NCI-H446 (cell line): ENCODE measurements around the gene ANHX.
"Not testable (repeated sequence)": the region's sequence is repeated elsewhere in the genome, so short reads cannot be mapped to it uniquely, and the experiment has no call there.

Source experiments
- DNase-seq, 2 experiments: peaks; one replicate each; lab custom pipeline; 2025; lab: John Stamatoyannopoulos, UW

ANHX gene

DNA sequence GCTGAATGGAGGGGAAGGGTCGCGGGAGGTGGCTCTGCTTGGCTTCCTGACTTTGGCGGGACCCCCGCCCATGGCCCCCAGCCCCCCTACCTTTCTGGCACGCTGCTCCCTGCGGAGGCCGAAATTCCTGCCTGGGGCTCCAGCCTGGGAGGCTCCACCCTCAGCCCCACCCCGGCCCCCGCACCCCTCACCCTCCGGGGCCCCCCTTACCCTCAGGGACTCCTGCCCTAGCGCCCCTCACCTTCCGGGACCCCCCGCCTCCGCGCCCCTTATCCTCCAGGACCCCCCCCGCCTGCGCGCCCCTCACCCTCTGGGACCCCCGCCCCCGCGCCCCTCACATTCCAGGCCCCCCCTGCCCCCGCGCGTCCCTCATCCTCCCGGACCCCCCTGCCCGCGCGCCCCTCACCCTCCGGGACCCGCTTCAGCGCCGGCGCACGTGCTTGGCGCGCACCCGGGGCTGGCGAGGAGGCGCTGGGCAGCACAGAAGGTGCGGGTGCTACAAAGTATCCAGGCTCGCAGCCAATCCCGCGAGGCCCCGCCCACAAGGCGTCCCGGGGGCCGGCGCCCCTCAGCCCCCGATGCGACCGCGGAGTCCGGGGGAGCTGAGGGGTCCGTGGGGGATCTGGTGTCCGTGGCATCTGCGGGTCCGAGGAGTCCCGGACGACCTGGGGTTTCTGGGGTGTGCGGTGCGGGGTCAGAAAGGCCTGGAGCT, at the start of gene ANHX:
ANHX (minus strand) TSS at position 477 of the 712 bp plus-strand sequence. CDS start 1,521 bp downstream, outside the sequence.
- DNase-seq: no peak

DNA sequence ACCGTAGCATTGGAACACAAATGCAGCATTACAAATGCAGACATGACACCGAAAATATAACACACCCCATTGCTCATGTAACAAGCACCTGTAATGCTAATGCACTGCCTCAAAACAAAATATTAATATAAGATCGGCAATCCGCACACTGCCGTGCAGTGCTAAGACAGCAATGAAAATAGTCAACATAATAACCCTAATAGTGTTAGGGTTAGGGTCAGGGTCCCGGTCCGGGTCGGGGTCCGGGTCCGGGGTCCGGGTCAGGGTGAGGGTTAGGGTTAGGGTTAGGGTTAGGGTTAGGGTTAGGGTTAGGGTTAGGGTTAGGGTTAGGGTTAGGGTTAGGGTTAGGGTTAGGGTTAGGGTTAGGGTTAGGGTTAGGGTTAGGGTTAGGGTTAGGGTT, 29.0 kb upstream of the ANHX start:
- not testable (repeated sequence) for DNase-seq

DNA sequence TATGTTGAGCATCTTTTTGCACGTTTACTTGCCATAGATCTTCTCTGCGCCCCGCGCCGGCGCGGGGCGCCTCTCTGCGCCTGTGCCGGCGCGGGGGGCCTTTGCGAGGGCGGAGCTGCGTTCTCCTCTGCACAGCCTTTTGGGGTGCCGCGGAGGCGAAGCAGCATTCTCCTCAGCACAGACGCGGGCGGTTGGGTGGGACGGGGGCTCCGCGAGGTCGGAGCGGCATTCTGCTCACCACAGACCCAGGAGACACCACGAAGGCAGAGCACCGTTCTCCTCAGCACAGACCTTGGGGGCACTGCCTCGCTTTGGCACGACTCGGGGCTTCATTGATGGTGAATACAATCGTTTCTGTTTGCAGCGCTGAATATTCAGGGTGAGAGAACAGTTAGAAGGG, 28.5 kb upstream of the ANHX start:
- no peak for DNase-seq

DNA sequence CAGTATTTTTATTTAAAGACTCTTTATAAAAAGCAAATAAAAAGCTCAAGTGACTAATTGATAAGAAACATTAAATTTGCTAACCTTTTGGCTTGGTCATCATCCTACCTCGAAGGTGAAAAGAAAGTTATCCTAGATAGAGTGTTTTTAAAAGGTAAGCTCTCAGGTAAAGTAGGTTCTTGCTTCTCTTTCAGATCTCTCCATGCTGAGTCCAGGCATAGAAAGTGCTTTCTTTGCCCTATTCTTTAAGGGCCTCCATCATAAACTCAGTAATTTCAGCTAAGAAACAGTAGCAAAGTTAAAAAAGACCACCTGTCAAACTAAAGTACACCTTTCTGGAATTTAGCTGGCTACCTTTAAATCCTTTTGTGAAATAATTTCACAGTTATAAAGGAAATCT, 20.6 kb upstream of the ANHX start:
- no peak for DNase-seq

DNA sequence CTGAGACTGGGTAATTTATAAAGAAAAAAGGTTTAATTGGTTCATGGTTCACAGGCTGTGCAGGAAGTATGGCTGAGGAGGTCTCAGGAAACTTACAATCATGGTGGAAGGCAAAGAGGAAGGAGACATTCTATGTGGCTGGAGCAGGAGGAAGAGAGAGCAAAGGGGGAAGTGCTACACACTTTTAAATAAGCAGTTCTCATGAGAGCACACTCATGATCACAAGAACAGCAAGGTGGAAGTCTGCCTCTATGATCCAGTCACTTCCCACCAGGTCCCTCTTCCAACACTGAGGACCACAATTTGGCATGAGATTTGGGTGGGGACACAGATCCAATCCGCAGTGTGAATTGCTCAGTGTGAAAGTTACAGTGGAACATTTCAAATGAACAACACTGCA, 20.2 kb upstream of the ANHX start:
- DNase-seq: not testable (repeated sequence)

DNA sequence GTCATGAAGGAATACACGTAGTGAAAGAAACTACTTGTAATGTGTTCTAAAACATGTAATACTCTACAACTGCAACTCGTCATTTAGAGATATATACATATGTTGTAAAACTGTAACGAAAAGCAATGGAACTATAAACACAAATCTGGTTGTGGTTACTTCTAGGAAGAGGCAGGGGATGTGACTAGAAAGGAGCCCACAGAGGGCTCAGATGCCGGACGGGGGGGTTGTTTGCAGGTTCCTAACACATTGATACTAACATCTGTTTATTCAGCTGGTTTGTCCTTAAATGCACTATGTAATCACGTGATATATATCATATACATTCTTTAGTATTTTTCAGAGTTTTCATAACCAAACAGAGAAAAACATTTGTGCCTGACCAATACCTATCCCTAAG, 16.1 kb upstream of the ANHX start:
- DNase-seq: no peak

DNA sequence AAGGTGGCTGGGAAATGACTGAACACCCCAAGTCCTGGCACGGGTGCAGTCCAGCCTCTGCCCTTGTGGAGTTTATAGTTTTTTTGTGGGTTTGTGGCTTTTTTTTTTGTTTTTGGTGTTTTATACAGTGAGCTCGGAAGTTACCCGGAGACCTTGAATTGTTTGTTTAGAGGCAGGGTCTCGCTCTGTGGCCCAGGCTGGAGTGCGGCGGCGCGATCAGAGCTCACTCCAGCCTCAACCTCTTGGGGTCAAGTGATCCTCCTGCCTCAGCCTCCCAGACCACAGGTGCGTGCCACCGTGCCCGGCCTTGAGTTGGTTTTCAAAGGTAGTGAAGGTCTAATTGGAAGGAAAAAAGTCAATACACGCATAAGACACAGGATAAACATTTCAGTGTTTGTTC, 879 bp upstream of the ANHX start:
- DNase-seq: no peak

DNA sequence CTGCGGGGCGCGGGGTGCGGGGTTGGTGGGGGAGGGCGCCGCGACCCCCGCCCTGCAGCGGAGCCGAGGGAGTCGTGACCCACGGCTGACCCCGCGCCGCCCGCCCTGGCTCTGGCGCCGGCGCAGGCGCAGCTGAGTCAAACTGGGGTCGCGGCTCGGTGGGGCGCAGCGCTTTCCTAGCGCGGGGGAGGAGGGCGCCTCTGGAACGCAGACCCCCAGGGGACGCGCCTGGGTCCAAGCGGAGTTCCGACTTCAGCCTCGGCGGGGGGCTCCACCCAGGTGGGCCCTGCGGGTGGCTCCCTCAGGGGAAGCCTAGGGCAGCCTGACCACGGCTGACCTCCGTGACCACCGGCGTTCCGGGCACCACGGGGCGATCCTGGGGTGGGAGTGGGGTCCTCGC, 467 bp upstream of the ANHX start:
- DNase-seq: no peak

DNA sequence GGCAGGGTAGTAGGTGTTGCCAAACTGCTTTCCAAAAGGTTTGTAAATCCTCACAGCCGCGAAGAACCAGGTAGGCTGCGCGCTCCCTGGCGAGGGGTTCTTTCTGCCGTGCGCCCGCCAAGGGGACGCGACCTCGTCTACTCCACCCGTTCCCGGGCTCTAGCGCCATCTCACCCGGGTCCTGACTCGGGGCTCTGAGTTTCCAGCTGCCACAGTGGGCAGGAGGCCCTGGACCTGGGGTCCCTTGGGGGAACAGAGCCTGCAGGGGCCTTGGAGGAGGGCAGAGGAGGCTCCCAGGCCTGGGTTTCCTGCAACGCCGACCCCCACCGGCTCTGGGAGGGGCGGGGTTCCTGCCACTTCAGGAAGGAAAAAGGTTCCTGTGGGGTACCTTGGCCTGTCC, 706 bp downstream of the ANHX start:
- no peak for DNase-seq

DNA sequence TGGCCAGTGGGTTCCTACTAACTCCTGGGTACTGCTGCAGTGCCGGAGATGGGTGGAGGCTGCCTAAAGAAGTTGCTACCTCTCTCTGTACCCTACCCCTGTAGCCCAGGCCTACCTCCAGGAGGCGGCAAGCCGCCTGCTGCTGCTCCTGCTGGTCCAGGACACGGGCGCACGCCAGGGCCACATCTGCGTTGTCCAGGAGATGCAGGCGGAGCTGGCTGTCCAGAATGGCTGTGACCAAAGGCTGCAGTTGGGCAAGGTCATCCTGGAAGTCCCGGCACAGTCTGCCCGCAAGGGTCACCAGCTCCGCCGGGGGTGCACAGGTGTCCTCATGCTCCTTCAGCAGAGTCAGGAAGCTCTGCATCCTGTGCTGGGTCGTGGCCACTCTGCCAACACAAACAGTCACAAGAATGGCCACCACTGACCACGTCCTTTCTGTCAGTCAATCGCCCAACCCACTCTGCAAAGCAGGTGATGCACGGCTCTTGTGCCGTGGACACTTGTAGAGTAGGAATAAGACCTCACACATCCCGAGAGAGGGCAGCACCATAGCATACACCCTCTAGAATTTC, 1.6 kb downstream of the ANHX start:
- DNase-seq: no peak

DNA sequence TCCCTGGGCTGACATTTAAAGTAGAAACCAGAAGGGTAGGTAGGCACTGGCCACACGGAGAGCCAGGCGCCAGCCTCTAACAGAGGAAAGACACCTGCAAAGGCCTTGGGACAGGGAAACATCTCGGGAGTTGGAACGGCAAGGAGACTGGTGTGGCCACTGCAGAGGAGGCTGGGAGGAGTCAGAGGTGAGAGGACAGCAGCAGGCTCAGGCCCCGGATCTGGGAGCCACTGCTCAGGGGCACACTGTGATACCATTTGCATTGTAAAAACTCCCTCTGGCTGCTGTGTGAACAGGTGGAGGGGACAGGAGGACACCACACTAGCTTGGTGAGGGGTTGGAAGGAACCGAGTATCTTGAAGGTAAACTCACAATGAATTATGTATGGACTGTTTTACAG, 2.7 kb downstream of the ANHX start:
- DNase-seq: no peak

DNA sequence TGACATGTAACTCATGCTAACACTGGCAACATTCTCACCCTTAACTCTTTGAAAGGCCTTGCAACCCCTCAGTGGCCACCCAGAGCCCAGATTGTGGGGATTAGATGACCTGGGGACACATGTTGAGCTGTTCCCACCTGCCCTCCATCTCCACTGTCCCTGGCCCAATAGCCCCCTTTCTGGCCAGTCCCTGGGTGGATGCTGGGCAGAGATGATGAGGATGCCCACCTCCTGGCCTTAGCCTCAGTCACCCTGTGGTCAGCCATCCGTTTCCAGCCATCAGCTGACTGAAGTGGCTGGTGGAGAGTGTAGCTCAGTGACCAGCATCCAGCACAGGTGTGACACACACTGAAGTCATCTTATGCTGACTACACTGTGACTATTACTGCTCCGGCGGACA, 4.7 kb downstream of the ANHX start:
- DNase-seq: no peak

DNA sequence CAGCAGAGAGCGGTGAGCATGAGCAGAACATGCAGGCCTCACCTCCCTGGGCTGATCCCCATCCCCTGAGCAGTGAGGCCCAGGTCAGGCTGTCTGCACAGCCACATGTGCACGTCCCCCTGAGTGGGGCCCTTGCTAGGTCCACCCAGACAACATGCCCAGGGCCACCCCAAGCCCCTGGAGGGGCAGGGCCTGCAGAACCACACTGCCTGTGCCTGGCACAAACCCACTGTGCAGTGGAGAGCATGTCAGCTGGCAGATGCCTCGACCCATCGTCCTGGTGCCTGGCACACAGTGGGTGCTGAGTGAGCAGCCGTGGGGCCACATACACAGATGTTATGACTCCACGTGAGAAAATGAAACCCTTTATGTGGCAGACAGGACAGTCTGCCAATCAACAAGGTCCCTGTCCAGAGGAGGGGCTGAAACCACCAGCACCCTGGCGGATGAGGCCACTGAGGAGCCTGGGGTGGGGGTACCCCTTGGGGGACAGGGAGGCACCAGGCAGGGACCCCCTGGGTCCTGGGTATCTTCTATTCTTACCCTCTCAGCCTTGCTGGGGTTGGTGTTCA, 8.3 kb downstream of the ANHX start:
- DNase-seq: no peak

DNA sequence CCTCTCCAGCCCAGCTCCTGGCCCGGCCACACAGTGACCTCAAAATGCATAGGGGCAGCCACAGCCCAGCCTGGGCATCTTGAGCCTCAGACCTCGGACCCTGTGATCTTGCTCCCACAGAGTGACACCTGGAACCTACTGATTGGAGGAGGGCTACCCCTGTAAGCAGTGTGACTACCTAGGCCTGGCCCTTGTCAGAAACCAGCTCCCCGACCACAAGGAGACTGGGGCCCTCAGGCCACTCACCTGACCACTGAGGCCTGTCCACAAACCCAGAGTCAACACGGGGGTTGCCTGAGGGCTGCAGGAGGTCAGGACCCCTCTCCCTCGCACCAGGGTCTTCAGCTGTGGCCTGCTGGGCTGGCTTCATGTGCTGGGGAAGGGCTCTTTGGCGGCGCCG, 9.0 kb downstream of the ANHX start:
- DNase-seq: no peak

DNA sequence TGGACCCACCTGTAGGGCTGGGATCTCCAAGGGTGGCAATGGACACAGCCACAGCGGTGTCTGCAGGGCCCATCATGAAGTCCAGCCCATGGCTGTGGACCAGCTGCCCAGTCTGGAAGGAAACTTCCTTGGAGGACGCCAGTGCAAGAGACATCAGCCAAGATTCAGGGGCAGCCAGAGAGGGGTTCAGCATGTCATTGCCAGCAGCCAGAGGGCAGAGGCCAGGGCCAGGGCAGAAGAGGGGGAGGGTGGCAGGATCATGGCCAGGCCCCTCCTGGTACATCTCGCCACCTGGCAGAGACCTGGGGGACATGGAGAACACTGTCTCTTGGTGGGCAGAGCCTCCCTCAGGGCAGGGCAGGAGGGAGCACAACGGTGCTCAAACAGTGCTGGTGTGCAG, 10.2 kb downstream of the ANHX start:
- DNase-seq: no peak

DNA sequence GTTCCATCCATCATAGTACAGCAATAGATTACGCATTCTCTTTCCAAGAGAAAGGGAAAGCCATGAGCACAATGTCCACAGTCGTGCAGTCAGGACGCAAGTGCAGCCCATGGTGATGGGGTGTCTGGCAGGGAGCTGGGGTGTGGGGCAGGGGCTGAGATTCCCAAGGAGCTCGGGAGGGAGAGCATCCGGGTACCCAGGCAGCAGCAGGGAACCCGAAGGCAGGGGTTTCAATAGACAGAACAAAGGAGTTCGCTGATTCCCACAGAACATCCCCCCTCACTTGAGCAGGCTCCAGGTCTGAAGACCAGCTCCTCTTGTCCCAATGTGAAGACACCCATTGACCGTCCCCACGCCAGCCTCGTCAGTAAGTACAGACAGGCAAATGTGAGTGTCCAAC, 13.5 kb downstream of the ANHX start:
- DNase-seq: no peak

DNA sequence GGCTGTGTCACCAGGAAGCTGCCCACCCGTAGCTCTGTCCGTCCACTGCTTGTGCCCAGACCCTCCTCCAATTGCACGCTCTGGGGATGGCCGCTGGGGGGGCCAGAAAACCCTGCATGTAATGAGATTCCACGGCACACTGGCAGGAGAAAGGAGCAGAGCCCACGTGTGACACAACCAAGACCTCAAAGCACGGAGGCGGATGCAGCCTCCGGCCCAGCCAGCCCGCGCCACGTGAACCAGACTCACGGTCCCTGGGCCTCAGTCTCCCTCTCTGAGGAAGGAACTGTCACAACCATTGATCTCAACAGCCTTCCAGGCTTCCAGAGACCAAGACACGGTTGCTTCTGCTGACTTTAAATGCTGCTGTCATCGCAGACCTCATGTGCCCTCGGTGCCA, 14.4 kb downstream of the ANHX start:
- no peak for DNase-seq

DNA sequence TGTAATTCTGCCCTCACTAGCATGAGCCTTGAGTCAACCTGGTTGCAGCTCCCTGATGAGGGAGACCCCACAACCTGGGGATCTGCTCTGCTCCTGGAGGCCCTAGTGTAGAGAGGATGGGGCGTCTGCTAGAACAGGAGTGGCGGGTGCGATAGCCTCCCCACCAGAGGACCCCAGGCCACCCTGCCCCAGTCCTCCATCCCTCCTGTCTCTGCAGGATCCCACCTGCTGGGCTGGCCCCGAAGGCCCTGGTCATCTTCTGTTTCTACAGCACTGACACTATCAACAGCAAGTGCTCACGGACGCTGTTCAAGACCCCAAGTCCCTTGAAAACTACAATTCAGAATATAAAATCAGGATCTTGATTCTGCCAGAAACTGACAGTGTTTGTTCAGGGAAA, 15.2 kb downstream of the ANHX start:
- no peak for DNase-seq

DNA sequence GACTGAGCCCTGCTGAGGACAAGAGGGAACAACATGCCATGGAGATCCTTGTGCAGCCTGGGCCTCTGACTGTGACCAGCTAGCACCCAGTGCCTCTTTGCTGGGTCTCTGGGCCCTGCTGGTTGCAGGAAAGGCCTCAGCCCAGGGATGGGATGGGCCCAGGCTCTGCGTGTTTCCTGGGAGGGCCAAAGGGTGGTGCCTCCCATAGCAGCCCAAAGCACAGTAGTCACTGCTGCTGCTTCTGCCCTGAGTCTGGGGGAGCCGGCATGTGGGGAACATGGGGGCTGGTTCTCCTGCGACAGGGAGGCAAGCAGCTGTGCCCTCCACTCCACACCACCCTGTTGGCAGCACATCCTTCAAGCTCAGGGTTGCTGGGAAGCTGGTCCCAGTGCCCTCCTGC, 18.5 kb downstream of the ANHX start:
- no peak for DNase-seq

DNA sequence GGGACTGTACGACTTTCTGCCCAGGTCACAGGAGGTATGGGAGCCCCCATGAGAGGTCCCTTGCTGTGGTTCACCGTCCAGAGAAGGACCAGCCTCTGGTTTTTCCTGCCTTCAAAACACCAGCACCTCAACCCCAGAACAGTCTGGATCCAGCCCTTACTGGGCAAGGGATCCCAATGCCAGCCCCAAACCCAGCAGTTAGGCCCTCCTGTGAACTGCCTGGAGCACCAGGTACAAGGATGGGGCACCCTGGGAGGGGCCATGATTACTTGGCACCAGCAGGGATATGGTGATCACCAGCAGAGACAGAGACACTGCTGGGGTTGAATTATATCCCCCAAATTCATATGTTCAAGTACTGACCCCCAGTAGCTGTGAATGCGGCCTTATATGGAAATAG, 20.0 kb downstream of the ANHX start:
- DNase-seq: no peak

DNA sequence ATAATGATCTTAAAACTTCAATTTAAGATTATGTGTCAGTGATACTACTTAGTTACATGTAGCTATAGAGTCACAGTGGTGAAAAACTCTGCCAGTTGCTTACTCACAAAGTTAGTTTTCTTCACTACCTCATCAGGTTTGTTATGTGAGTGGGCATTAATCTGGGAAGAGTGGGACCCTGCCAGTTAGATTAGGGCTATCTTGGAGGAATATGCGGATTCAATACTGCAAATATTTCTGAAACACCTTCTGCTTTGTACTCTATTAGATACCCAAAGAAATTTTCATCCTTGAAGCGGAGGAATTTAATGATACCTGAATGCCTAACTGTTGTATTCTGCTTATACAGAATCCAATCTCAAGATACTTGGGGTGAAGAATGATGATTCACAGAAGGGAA, 29.3 kb downstream of the ANHX start:
- DNase-seq: no peak

DNA sequence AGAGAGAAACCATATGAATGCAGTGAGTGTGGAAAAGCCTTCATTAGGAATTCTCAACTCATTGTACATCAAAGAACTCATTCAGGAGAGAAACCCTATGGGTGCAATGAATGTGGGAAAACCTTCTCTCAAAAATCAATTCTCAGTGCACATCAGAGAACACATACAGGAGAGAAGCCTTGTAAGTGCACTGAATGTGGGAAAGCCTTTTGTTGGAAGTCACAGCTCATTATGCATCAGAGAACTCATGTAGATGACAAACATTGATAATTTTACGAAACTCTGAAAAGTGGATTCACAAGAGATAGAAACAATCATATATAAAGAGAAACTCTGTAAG, 31.4 kb downstream of the ANHX start:
- DNase-seq: no peak

DNA sequence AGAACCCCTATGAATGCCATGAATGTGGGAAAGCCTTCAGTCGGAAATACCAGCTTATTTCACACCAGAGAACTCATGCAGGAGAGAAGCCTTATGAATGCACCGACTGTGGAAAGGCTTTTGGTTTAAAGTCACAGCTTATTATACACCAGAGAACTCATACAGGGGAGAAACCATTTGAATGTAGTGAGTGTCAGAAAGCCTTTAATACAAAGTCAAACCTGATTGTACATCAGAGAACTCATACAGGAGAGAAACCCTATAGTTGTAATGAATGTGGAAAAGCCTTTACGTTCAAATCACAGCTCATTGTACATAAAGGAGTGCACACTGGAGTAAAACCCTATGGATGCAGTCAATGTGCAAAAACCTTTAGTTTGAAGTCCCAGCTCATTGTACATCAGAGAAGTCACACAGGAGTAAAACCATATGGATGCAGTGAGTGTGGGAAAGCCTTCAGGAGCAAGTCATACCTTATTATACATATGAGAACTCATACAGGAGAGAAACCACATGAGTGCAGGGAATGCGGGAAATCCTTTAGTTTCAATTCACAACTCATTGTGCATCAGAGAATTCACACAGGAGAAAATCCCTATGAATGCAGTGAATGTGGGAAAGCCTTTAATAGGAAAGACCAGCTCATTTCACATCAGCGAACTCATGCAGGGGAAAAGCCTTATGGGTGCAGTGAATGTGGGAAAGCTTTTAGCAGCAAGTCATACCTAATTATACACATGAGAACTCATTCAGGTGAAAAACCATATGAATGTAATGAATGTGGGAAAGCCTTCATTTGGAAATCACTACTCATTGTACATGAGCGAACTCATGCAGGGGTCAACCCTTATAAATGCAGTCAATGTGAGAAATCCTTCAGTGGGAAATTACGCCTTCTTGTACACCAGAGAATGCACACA, 32.1 kb downstream of the ANHX start:
- DNase-seq: no peak
